ENCODE data around the gene FAT1.
"Not testable (repeated sequence)": the region's sequence is repeated elsewhere in the genome, so short reads cannot be mapped to it uniquely, and the experiment has no call there.

The FAT1 gene

GRCh38 chr4:186695392-186695791 lies 28.3 kb downstream of the FAT1 start:
- no peak for DNase-seq

GRCh38 chr4:186693894-186694293 lies 29.8 kb downstream of the FAT1 start:
- DNase-seq = no peak

- no peak for DNase-seq
Observed at GRCh38 chr4:186693159-186693815, 30.4 kb downstream of the FAT1 start.

- no peak for DNase-seq
Observed at GRCh38 chr4:186691396-186691795, 32.3 kb downstream of the FAT1 start.

- no peak for DNase-seq
Observed at GRCh38 chr4:186689476-186689875, 34.2 kb downstream of the FAT1 start.

- DNase-seq = no peak
Observed at GRCh38 chr4:186688150-186688943, 35.3 kb downstream of the FAT1 start.

GRCh38 chr4:186687265-186687664 lies 36.4 kb downstream of the FAT1 start:
- DNase-seq = no peak

- no peak for DNase-seq
Observed at GRCh38 chr4:186685767-186686183, 37.9 kb downstream of the FAT1 start.

- DNase-seq = no peak
Observed at GRCh38 chr4:186684889-186685309, 38.8 kb downstream of the FAT1 start.

GRCh38 chr4:186684220-186684619 lies 39.4 kb downstream of the FAT1 start:
- DNase-seq = no peak

- DNase-seq = no peak
Observed at GRCh38 chr4:186680641-186681040, 43.0 kb downstream of the FAT1 start.

- DNase-seq = no peak
Observed at GRCh38 chr4:186676531-186677161, 47.0 kb downstream of the FAT1 start.

- no peak for DNase-seq
Observed at GRCh38 chr4:186669735-186670134, 53.9 kb downstream of the FAT1 start.

- DNase-seq = no peak
Observed at GRCh38 chr4:186669159-186669731, 54.4 kb downstream of the FAT1 start.

GRCh38 chr4:186666750-186667149 lies 56.9 kb downstream of the FAT1 start:
- DNase-seq = no peak

GRCh38 chr4:186666252-186666651 lies 57.4 kb downstream of the FAT1 start:
- DNase-seq = no peak

GRCh38 chr4:186660403-186660802 lies 63.3 kb downstream of the FAT1 start:
- DNase-seq = no peak

GRCh38 chr4:186659935-186660334 lies 63.7 kb downstream of the FAT1 start:
- DNase-seq = no peak

- not testable (repeated sequence) for DNase-seq
Observed at GRCh38 chr4:186659456-186659855, 64.2 kb downstream of the FAT1 start.

GRCh38 chr4:186658657-186659056 lies 65.0 kb downstream of the FAT1 start:
- DNase-seq = no peak

- no peak for DNase-seq
Observed at GRCh38 chr4:186657764-186658163, 65.9 kb downstream of the FAT1 start.

GRCh38 chr4:186653969-186654368 lies 69.7 kb downstream of the FAT1 start:
- DNase-seq = no peak

GRCh38 chr4:186651624-186652023 lies 72.0 kb downstream of the FAT1 start:
- no peak for DNase-seq

- DNase-seq = no peak
Observed at GRCh38 chr4:186651181-186651603, 72.5 kb downstream of the FAT1 start.

All from activated effector memory CD4-positive, alpha-beta T cell treated with Interleukin-2 at 50 U/mL for 16 hours (primary cell).